Measurements from ENCODE around the gene ASCL4. TPM values are rescaled to one million over a fixed set of nuclear protein-coding genes. Genes with fewer than 3 reads are reported as not detected.

ASCL4 gene
- total and polyA plus RNA-seq, 9 of the 15 experiments (the other 6 are each of a cell fraction or from before 2014, with no cell fraction given) = not detected

- in situ Hi-C loops (cut with MboI) (no loop called here), intact Hi-C loops (cut with micrococcal nuclease) (no loop called here)
- H3K27me3 ChIP-seq (ENCODE audit: control insufficient read depth in 2 of 2, insufficient read depth in 2 of 2, low read length in 2 of 2) = peaks cover 0 to 21% of the 10 kb centered on the region in 2 experiments; a peak in 1 of 5 replicates
- H3K4me1 ChIP-seq (replicated peaks in 1 of 2; ENCODE audit: control insufficient read depth in 2 of 2, insufficient read depth in 2 of 2, low read length in 2 of 2) = no peaks in the 10 kb centered on the region
- ChIA-PET POLR2A (no interaction called here), CTCF (ENCODE audit: low intra/inter-chr PET ratio) (no interaction called here)
- H3K27ac ChIP-seq (ENCODE audit: extremely low read depth, low read depth, low read length) = no peak overlapping the region
- no peaks in the 10 kb centered on the region for H3K9me1 ChIP-seq (ENCODE audit: control insufficient read depth, insufficient read depth, low read length)
- WGBS (ENCODE audit: insufficient coverage, low coverage, missing lambda C conversion rate) = under 1% methylated on average over 21 of the region's 22 CpGs
- no peaks in the 10 kb centered on the region for H3K9me3 ChIP-seq (replicated peaks; ENCODE audit: control insufficient read depth, insufficient read depth, low read depth, low read length)
- H3K4me2 ChIP-seq (ENCODE audit: insufficient read depth, low read length) = no peak overlapping the region
- BruUV-seq (replicated peaks) = no TSS peak
- TF ChIP-seq ELF2 (CRISPR knock-in tag; IDR thresholded peaks at IDR 0.05) (no peak), HES1 (IDR thresholded peaks at IDR 0.05; ENCODE audit: low read depth) (no peak), NFRKB (IDR thresholded peaks at IDR 0.05; ENCODE audit: low read depth) (no peak), KDM2B (CRISPR knock-in tag; IDR thresholded peaks at IDR 0.05) (no peak), XRCC3 (IDR thresholded peaks at IDR 0.05) (no peak), FOXA1 (IDR thresholded peaks at IDR 0.05; ENCODE audit: borderline replicate concordance) (no peak), ZNF140 (CRISPR knock-in tag; IDR thresholded peaks at IDR 0.05) (no peak), ZNF408 (CRISPR knock-in tag; IDR thresholded peaks at IDR 0.05; ENCODE audit: low read depth) (no peak), ZNF778 (CRISPR knock-in tag; IDR thresholded peaks at IDR 0.05) (no peak), AFF4 (CRISPR knock-in tag; IDR thresholded peaks at IDR 0.05) (no peak)
- FAIRE-seq (no peak), ATAC-seq (no peak; the same call in 2 of the 3 replicates), DNase-seq (ENCODE audit: extremely low read depth in 1 of 4, low spot score in 3 of 4) (no peak)
- H3K9ac ChIP-seq (ENCODE audit: insufficient read depth in 1 of 2, low read depth in 2 of 2, low read length in 2 of 2) = no peak overlapping the region
- no peak overlapping the region for H2AFZ ChIP-seq (ENCODE audit: low read depth, low read length)
- no peak overlapping the region for H3K4me3 ChIP-seq
- no peaks in the 10 kb centered on the region for H4K20me1 ChIP-seq (replicated peaks; ENCODE audit: control insufficient read depth, insufficient read depth, low read length)
- no peaks in the 10 kb centered on the region for H3K79me2 ChIP-seq (ENCODE audit: control insufficient read depth, insufficient read depth, low read length)
- H3K36me3 ChIP-seq (ENCODE audit: control insufficient read depth, insufficient read depth, low read length) = no peaks in the 10 kb centered on the region
Measured at GRCh38 chr12:107805488-107806180, 31.1 kb downstream of the ASCL4 start.

Measured in K562 (cell line).